Activated T-helper 1 cell treated with anti-CD3 and anti-CD28 coated beads, Interleukin-2, amount 50 U/mL, for 16 hours (primary cell): ENCODE measurements around the gene EFNB2.

Experiments
- DNase-seq, 2 donors: peaks; one replicate each; pipeline ENCODE4 v3.0.0-alpha.2; 2020; ENCODE audit warnings: low read depth in 1 of 2, low spot score in 1 of 2

The EFNB2 gene

GRCh38 chr13:106503730-106504453 lies 31.6 kb downstream of the EFNB2 start:
- DNase-seq = no peak

GRCh38 chr13:106503272-106503671 lies 32.2 kb downstream of the EFNB2 start:
- no peak for DNase-seq

- DNase-seq = no peak
Observed at GRCh38 chr13:106500445-106500844, 35.0 kb downstream of the EFNB2 start.

GRCh38 chr13:106499896-106500295 lies 35.6 kb downstream of the EFNB2 start:
- DNase-seq = no peak

- no peak for DNase-seq
Observed at GRCh38 chr13:106499113-106499512, 36.3 kb downstream of the EFNB2 start.

GRCh38 chr13:106498571-106498970 lies 36.9 kb downstream of the EFNB2 start:
- no peak for DNase-seq

GRCh38 chr13:106498158-106498557 lies 37.3 kb downstream of the EFNB2 start:
- no peak for DNase-seq

GRCh38 chr13:106497079-106497478 lies 38.4 kb downstream of the EFNB2 start:
- DNase-seq = no peak

- no peak for DNase-seq
Observed at GRCh38 chr13:106496072-106496997, 39.1 kb downstream of the EFNB2 start.

GRCh38 chr13:106494936-106495335 lies 40.5 kb downstream of the EFNB2 start:
- DNase-seq = no peak

GRCh38 chr13:106494506-106494905 lies 41.0 kb downstream of the EFNB2 start:
- no peak for DNase-seq

GRCh38 chr13:106493533-106494220 lies 41.8 kb downstream of the EFNB2 start:
- DNase-seq = no peak

GRCh38 chr13:106492588-106493475 lies 42.6 kb downstream of the EFNB2 start:
- DNase-seq = no peak

- no peak for DNase-seq
Observed at GRCh38 chr13:106491928-106492587, 43.4 kb downstream of the EFNB2 start.

GRCh38 chr13:106491463-106491862 lies 44.0 kb downstream of the EFNB2 start:
- no peak for DNase-seq

- DNase-seq = no peak
Observed at GRCh38 chr13:106490569-106491321, 44.7 kb downstream of the EFNB2 start.

GRCh38 chr13:106489849-106490568 lies 45.5 kb downstream of the EFNB2 start:
- no peak for DNase-seq

- DNase-seq = no peak
Observed at GRCh38 chr13:106488686-106489085, 46.8 kb downstream of the EFNB2 start.

- DNase-seq = no peak
Observed at GRCh38 chr13:106488076-106488475, 47.4 kb downstream of the EFNB2 start.
